B cell (primary cell): ENCODE results near the gene LAMA1. TPM values are rescaled to one million over a fixed set of nuclear protein-coding genes. Genes with fewer than 3 reads are reported as not detected.

Experiments
- ATAC-seq: fragments of 200-7000 bp; cut with Tn5 transposase; one replicate; pipeline ENCODE4 v1.10.0; 2021; ENCODE audit warnings: low read depth, mild to moderate bottlenecking, moderate number of reproducible peaks, moderate library complexity
- CTCF ChIA-PET: fragments of 350-600 bp; sonication (Branson Sonifier 250); formaldehyde crosslinking; loops from one replicate; lab custom pipeline; 2021; ENCODE audit warnings: antibody characterized with exemption, inconsistent platforms; lab: Charles Lee
- POLR2A ChIA-PET: fragments of 350-600 bp; sonication (Branson Sonifier 250); formaldehyde crosslinking; loops from one replicate; lab custom pipeline; 2021; ENCODE audit warnings: antibody characterized with exemption; lab: Charles Lee
- DNase-seq: peaks from one replicate; pipeline ENCODE4 v3.0.0; 2013
- H2AFZ ChIP-seq: 2 replicates; pipeline ENCODE4 v1.6.1; 2012; ENCODE audit warnings: mild to moderate bottlenecking, low read depth, low read length; ENCODE audit not compliant: insufficient read depth, poor library complexity, severe bottlenecking
- H3K27ac ChIP-seq, 2 donors: 1 replicate in 1 of 2; 2 replicates in 1 of 2; pipeline ENCODE4 v1.5.1; 2012 to 2013; ENCODE audit warnings: low read length in 2 of 2, mild to moderate bottlenecking in 2 of 2, moderate library complexity in 1 of 2
- H3K27me3 ChIP-seq, 4 experiments: fragments of 200-600 bp in 1 of 4; sonication (generic) in 1 of 4; replicated peaks in 1 of 4; 1 replicate in 2 of 4; 2 replicates in 2 of 4; pipeline versions ENCODE4 v1.6.1 to v1.7.0; 2013 to 2016; ENCODE audit warnings: low read length in 3 of 4, mild to moderate bottlenecking in 2 of 4, mixed read lengths in 1 of 4, moderate library complexity in 1 of 4; ENCODE audit not compliant: insufficient read depth in 4 of 4, control insufficient read depth in 3 of 4; ENCODE audit errors: control extremely low read depth in 1 of 4
- H3K36me3 ChIP-seq, 2 experiments: replicated peaks in 1 of 2; 1 replicate in 1 of 2; 2 replicates in 1 of 2; pipeline versions ENCODE4 v1.6.1 to v1.7.1; 2013; ENCODE audit warnings: low read length in 1 of 2; ENCODE audit not compliant: insufficient read depth in 2 of 2, control insufficient read depth in 1 of 2; ENCODE audit errors: control extremely low read depth in 1 of 2, extremely low read depth in 1 of 2
- H3K4me1 ChIP-seq, 2 donors: fragments of 200-600 bp in 1 of 2; sonication (generic) in 1 of 2; 1 replicate in 1 of 2; 2 replicates in 1 of 2; pipeline versions ENCODE4 v1.5.1 to v1.6.1; 2013 to 2017; ENCODE audit warnings: low read length in 2 of 2; ENCODE audit not compliant: control insufficient read depth in 2 of 2, insufficient read depth in 2 of 2
- H3K4me2 ChIP-seq: replicated peaks from 2 replicates; pipeline ENCODE3; 2012; ENCODE audit warnings: mild to moderate bottlenecking, low read depth, low read length; ENCODE audit not compliant: poor library complexity, severe bottlenecking
- H3K4me3 ChIP-seq, 5 experiments: fragments of 200-600 bp in 1 of 5; sonication (generic) in 1 of 5; 1 replicate in 3 of 5; 2 replicates in 2 of 5; pipeline versions ENCODE4 v1.5.1 to v1.7.0; 2011 to 2016; ENCODE audit warnings: low read length in 4 of 5, mild to moderate bottlenecking in 4 of 5, low read depth in 2 of 5, control low read depth in 1 of 5, moderate library complexity in 1 of 5; ENCODE audit not compliant: insufficient read depth in 1 of 5; ENCODE audit errors: control extremely low read depth in 1 of 5, extremely low read depth in 1 of 5
- H3K79me2 ChIP-seq: fragments of 200-600 bp; sonication (generic); one replicate; pipeline ENCODE4 v1.6.0; 2016; ENCODE audit warnings: low read length; ENCODE audit not compliant: control insufficient read depth, insufficient read depth
- H3K9ac ChIP-seq: fragments of 200-600 bp; sonication (generic); 2 replicates; pipeline ENCODE4 v1.6.1; 2017; ENCODE audit warnings: mild to moderate bottlenecking, low read length, moderate library complexity
- H3K9me3 ChIP-seq, 3 donors: one replicate each; pipeline versions ENCODE4 v1.6.1 to v1.7.1; 2013; ENCODE audit warnings: low read length in 2 of 3; ENCODE audit not compliant: control insufficient read depth in 2 of 3, insufficient read depth in 1 of 3; ENCODE audit errors: control extremely low read depth in 1 of 3
- H4K20me1 ChIP-seq: 2 replicates; pipeline ENCODE4 v1.6.0; 2012; ENCODE audit warnings: mild to moderate bottlenecking, low read length; ENCODE audit not compliant: insufficient read depth, control insufficient read depth, poor library complexity, severe bottlenecking
- H3K27ac Mint-ChIP-seq: one replicate; pipeline ENCODE4 v1.8.0; 2021; ENCODE audit warnings: mixed read lengths
- H3K27me3 Mint-ChIP-seq: one replicate; pipeline ENCODE4 v1.8.0; 2021; ENCODE audit warnings: mixed read lengths
- H3K4me1 Mint-ChIP-seq: one replicate; pipeline ENCODE4 v1.8.0; 2021; ENCODE audit warnings: mixed read lengths
- H3K4me3 Mint-ChIP-seq: one replicate; pipeline ENCODE4 v1.8.0; 2021; ENCODE audit warnings: mixed read lengths
- H3K9me3 Mint-ChIP-seq: one replicate; pipeline ENCODE4 v1.8.0; 2022; ENCODE audit warnings: mixed read lengths; ENCODE audit not compliant: insufficient read depth
- CTCF ChIP-seq: fragments of 200-600 bp; IDR thresholded peaks from one replicate; pipeline ENCODE4 v1.8.0; 2022; ENCODE audit warnings: antibody characterized with exemption, mild to moderate bottlenecking
- EZH2 ChIP-seq: IDR thresholded peaks from 2 replicates; pipeline ENCODE4 v1.6.1; 2012; ENCODE audit warnings: borderline replicate concordance, low read depth, mild to moderate bottlenecking, moderate library complexity, low read length; ENCODE audit not compliant: insufficient read depth, poor library complexity, severe bottlenecking
- WGBS: methylation state at CpG from one replicate; pipeline ENCODE4 v1.1.5; 2013; ENCODE audit warnings: missing lambda C conversion rate; ENCODE audit not compliant: insufficient coverage; 5-methylcytosine and 5-hydroxymethylcytosine counted together
- intact Hi-C: fragments of 100-400 bp; cut with micrococcal nuclease; formaldehyde crosslinking; loops from one replicate; pipeline ENCODE4 v1.10.0; 2022
- polyA plus RNA-seq: library from polyadenylated mRNA; depleted of rRNA; stranded (reverse); fragments of >200 nt; gene quantifications from 2 replicates; pipeline ENCODE4 v1.2.3, GENCODE V29; 2012
- total RNA-seq, 2 donors: library from RNA; stranded (reverse); fragments of 120-200 nt in 1 of 2; gene quantifications; 1 replicate in 1 of 2; 2 replicates in 1 of 2; pipeline versions ENCODE4 v1.2.3 to v1.2.4, GENCODE V29; 2013 to 2022

LAMA1 gene
- total and polyA plus RNA-seq, 2 donors (not counting 1 experiment from before 2014, with no cell fraction given), result not detected

GRCh38 chr18:7111134-7111533 is 6.5 kb downstream of the LAMA1 start:
- H3K27me3 Mint-ChIP-seq, result peaks cover 21% of the 10 kb centered on the region
- intact Hi-C loops, result no loop called here
- Histone ChIP-seq H3K9me3 (peaks cover 0 to 6% (median 0%) of the 10 kb centered on the region in 3 donors), H4K20me1 (no peaks in the 10 kb centered on the region), H2AFZ (no peak overlapping the region), H3K36me3 (no peaks in the 10 kb centered on the region), H3K4me1 (peaks cover 0 to 1% of the 10 kb centered on the region in 2 donors), H3K4me2 (no peak overlapping the region), H3K27ac (no peak overlapping the region), H3K9ac (no peak overlapping the region), H3K79me2 (no peaks in the 10 kb centered on the region), H3K27me3 (peaks cover 0 to 5% (median 3%) of the 10 kb centered on the region in 4 experiments), H3K4me3 (no peak overlapping the region)
- peaks cover 4% of the 10 kb centered on the region for H3K9me3 Mint-ChIP-seq
- DNase-seq, result no peak
- CTCF ChIA-PET, result no interaction called here
- no peak for ATAC-seq
- no CpG with 5 or more reads among the region's 2 CpGs for WGBS
- H3K4me1 Mint-ChIP-seq, result peaks cover 1% of the 10 kb centered on the region
- TF ChIP-seq CTCF (no peak), EZH2 (no peak)
- H3K27ac Mint-ChIP-seq, result no peak overlapping the region
- H3K4me3 Mint-ChIP-seq, result no peak overlapping the region
- POLR2A ChIA-PET, result no interaction called here

GRCh38 chr18:7105943-7106342 is 11.7 kb downstream of the LAMA1 start:
- ChIA-PET CTCF (no interaction called here), POLR2A (no interaction called here)
- TF ChIP-seq EZH2 (no peak), CTCF (no peak)
- Histone ChIP-seq H3K27ac (no peak overlapping the region), H3K9ac (no peak overlapping the region), H3K4me2 (no peak overlapping the region), H3K27me3 (no peaks in the 10 kb centered on the region), H4K20me1 (no peaks in the 10 kb centered on the region), H3K79me2 (no peaks in the 10 kb centered on the region), H2AFZ (no peak overlapping the region), H3K4me3 (no peak overlapping the region), H3K4me1 (no peaks in the 10 kb centered on the region), H3K9me3 (peaks cover 0 to 15% (median 0%) of the 10 kb centered on the region in 3 donors), H3K36me3 (no peaks in the 10 kb centered on the region)
- ATAC-seq (no peak), DNase-seq (no peak)
- no peak overlapping the region for H3K4me3 Mint-ChIP-seq
- no peaks in the 10 kb centered on the region for H3K9me3 Mint-ChIP-seq
- no peaks in the 10 kb centered on the region for H3K4me1 Mint-ChIP-seq
- 83% methylated on average over 5 of the region's 5 CpGs for WGBS
- H3K27me3 Mint-ChIP-seq, result no peaks in the 10 kb centered on the region
- intact Hi-C loops, result no loop called here
- H3K27ac Mint-ChIP-seq, result no peak overlapping the region
